ENCODE measurements around the gene XAF1.
"Not testable (repeated sequence)": the region's sequence is repeated elsewhere in the genome, so short reads cannot be mapped to it uniquely, and the experiment has no call there.

Gene XAF1

DNA sequence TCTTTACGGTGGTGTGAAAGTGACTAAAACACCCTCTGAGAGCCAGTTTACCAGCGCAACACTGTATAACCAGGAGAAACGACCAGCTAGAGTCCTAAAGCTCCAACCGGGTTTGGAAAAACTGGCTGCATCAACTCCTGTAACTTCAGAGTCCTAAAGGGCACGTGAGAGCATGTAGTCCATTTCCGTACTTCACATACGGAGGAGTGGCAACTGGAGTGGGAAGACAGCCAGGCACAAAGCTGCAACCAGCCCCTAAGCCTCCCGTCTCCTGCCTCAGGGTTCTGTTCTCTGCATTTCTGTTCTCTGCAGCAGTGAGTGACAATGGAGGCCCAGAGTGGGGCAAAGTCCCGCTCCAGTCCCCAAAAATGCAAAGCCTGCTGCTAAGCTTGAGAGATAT is 56.4 kb downstream of the XAF1 start:
- no peak for DNase-seq

DNA sequence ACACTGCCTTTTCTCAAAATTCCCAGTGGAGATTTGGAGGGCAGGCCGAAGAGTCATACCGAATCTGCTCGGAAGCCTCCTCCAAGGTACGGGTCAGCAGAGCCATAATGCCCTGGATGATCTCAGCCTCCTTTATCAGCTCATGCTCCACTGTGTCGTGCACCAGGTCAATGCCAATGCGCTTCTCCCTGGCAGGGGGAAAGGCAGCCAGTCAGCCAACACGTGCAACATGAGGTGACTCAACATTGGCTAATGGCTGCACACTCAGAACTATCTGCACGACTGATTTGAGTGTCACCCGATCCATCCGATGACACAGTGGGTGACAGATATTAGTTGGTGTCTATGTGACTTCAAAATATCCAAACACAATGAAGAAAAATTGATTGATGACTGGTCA is 59.9 kb downstream of the XAF1 start:
- DNase-seq = no peak

DNA sequence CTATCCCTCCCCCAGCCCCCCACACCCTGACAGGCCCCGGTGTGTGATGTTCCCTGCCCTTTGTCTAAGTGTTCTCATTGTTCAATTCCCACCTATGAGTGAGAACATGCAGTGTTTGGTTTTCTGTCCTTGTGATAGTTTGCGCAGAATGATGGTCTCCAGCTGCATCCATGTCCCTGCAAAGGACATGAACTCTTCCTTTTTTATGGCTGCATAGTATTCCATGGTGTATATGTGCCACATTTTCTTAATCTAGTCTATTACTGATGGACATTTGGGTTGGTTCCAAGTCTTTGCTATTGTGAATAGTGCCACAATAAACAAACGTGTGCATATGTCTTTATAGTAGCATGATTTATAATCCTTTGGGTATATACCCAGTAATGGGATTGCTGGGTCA is 60.5 kb downstream of the XAF1 start:
- not testable (repeated sequence) for DNase-seq

DNA sequence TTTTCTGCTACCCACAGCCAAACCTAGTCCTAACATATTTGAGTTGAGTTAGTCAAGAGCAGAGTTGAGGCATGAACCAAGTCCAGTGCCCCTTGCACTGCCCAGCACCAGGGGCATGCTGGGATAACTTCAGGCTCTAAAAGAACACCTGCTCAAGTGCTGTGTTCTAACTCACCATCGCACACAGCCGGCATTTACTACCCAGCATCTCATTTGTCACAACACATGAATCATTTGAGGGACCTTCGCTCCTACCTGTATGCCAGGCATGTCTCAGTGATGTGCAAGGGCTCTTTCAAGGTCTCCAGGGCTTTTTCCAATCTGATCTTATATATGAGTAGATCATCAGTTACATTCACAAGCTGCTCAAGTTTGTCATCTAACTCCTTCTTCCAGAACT is 63.1 kb downstream of the XAF1 start:
- no peak for DNase-seq

DNA sequence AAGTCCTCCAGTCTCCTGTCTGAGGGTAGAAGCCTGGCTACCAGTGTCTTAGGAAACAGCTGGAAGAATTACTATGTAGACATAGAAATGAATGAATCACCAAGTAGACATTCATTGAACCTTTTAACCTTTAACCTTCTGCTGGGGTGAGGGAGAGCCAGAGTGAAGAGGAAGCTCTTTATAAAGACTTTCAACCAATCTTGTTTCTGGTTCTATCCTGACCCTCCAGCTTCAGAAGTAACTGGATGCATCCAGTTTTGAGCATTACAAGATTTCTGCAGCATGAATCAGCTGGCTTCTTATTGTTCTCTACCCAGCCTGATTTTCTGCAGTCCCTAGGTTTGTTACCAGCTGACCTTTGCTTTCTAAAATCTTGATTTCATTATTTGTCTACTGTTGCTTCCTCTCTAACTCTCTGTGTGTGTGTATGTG is 67.2 kb downstream of the XAF1 start:
- DNase-seq = no peak
